Measurements from ENCODE around the gene ANKRD11. TPM values are rescaled to one million over a fixed set of nuclear protein-coding genes. Genes with fewer than 3 reads are reported as not detected.

Gene ANKRD11
- total and polyA plus RNA-seq, 2 donors (not counting 3 experiments of a cell fraction or from before 2014, with no cell fraction given) = 55.8 to 191 TPM

- TSS peak; percentile 54 for BruUV-seq (replicated peaks)
- TF ChIP-seq, protein P1, sequence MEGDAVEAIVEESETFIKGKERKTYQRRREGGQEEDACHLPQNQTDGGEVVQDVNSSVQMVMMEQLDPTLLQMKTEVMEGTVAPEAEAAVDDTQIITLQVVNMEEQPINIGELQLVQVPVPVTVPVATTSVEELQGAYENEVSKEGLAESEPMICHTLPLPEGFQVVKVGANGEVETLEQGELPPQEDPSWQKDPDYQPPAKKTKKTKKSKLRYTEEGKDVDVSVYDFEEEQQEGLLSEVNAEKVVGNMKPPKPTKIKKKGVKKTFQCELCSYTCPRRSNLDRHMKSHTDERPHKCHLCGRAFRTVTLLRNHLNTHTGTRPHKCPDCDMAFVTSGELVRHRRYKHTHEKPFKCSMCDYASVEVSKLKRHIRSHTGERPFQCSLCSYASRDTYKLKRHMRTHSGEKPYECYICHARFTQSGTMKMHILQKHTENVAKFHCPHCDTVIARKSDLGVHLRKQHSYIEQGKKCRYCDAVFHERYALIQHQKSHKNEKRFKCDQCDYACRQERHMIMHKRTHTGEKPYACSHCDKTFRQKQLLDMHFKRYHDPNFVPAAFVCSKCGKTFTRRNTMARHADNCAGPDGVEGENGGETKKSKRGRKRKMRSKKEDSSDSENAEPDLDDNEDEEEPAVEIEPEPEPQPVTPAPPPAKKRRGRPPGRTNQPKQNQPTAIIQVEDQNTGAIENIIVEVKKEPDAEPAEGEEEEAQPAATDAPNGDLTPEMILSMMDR (IDR thresholded peaks at IDR 0.05; ENCODE audit: extremely low read depth in 1 of 2, insufficient read depth in 1 of 2, low read depth in 1 of 2, low read length in 2 of 2) = no peak
- TF ChIP-seq GATA2 (IDR thresholded peaks at IDR 0.05; ENCODE audit: insufficient read depth, insufficient read length, low read depth, low read length) (no peak), FOS (IDR thresholded peaks at IDR 0.05; ENCODE audit: borderline replicate concordance, insufficient read depth, low read length) (no peak), JUN (IDR thresholded peaks at IDR 0.05; ENCODE audit: borderline replicate concordance, insufficient read depth, insufficient read length, low read depth) (no peak), POLR2AphosphoS5 (IDR thresholded peaks at IDR 0.05; ENCODE audit: insufficient read depth, low read depth, low read length) (no peak), EZH2 (IDR thresholded peaks at IDR 0.05; ENCODE audit: borderline replicate concordance, low read depth, low read length, severe bottlenecking) (no peak), POLR2A (IDR thresholded peaks at IDR 0.05; ENCODE audit: low read depth, low read length) (no peak), MYC (IDR thresholded peaks at IDR 0.05; ENCODE audit: low read depth, low read length) (no peak)
- TF ChIP-seq, protein P2, sequence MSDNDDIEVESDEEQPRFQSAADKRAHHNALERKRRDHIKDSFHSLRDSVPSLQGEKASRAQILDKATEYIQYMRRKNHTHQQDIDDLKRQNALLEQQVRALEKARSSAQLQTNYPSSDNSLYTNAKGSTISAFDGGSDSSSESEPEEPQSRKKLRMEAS (IDR thresholded peaks at IDR 0.05; ENCODE audit: insufficient read depth, insufficient read length) = no peak
- Histone ChIP-seq H4K20me1 (replicated peaks; ENCODE audit: control insufficient read depth, extremely low read depth, insufficient read depth, low read length) (no peaks in the 10 kb centered on the region), H2AFZ (ENCODE audit: low read depth, low read length) (no peak overlapping the region), H3K4me1 (ENCODE audit: control insufficient read depth, extremely low read depth, insufficient read depth, low read length) (peaks cover 86% of the 10 kb centered on the region), H3K36me3 (ENCODE audit: control insufficient read depth in 2 of 2, extremely low read depth in 1 of 2, insufficient read depth in 2 of 2, low read length in 2 of 2) (no peaks in the 10 kb centered on the region), H3K4me3 (replicated peaks in 1 of 3; ENCODE audit: insufficient read depth in 1 of 3, low read depth in 1 of 3, low read length in 3 of 3) (no peak overlapping the region), H3K27ac (ENCODE audit: insufficient read depth, low read depth, low read length) (peak overlapping the region; percentile 77), H3K9me3 (replicated peaks; ENCODE audit: control insufficient read depth, insufficient read depth, low read length) (no peaks in the 10 kb centered on the region), H3K4me2 (ENCODE audit: insufficient read depth, low read length) (peak overlapping the region; percentile 40), H3K9me1 (replicated peaks; ENCODE audit: control insufficient read depth, extremely low read depth, insufficient read depth, low read length) (no peaks in the 10 kb centered on the region), H3K79me2 (ENCODE audit: control insufficient read depth, insufficient read depth, low read length) (peaks cover 87% of the 10 kb centered on the region), H3K27me3 (ENCODE audit: control insufficient read depth in 2 of 2, insufficient read depth in 2 of 2, low read length in 2 of 2) (no peaks in the 10 kb centered on the region), H3K9ac (replicated peaks; ENCODE audit: extremely low read depth, insufficient read depth, low read length) (peak overlapping the region; percentile 70)
- FAIRE-seq = no peak
- intact Hi-C loops (cut with micrococcal nuclease) (loop anchor here (1.0 kb wide), 1 partner anchor 9 kb away; no protein-coding TSS in a partner anchor), dilution Hi-C loops (cut with MboI; ENCODE audit: extremely low pct_ligation_motif_present, low sequenced_read_pairs) (no loop called here)
- POLR2A ChIA-PET = interaction anchor here (0.6 kb wide), 1 partner anchor 56 kb away, joined by 8 read pairs; no protein-coding TSS in a partner anchor
- CTCF ChIA-PET = no interaction called here
- no peak for DNase-seq (ENCODE audit: low read depth, low spot score)
Measured at GRCh38 chr16:89320782-89321501, 169.4 kb downstream of the ANKRD11 start.
